ENCODE measurements around the gene MGAT5.

Gene MGAT5

DNA sequence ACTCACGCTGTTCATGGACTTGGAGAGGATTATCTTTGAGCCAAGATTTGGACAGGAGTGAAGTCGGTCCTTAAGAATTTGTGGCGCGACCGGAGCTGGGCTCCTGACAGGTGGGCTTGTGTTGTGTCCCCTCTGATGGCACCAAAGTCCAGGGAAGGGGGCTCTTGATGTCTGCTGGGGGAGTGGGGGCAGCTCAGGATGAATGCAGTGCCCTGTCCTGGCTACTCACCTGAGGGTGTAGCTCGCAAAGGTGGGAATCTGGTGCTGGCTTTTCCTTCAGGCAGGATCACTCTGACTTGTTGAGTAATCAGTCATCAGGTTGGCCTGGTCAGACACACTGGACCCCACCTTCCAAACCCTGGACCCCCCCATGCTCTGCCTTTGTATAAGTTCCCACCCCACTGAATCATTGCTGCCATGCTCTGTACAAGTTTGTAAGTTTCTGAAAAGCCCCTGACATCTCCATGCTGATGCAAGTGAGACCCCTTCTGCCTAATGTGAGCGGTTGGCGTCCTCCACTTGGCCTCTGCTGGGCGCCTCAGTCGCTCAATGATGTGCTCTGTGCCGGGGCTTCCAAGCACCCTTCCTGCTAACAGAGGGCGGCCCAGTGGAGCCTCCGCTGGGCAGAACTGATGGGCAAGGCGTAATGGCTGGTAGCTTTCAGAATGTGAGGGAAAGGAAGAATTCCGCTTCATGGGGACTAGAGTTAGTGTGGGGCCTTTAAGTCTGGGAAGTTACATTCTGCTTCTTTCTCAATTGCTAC is 196.1 kb downstream of the MGAT5 start:
- no peak for DNase-seq (ENCODE audit: low read depth, low spot score)

DNA sequence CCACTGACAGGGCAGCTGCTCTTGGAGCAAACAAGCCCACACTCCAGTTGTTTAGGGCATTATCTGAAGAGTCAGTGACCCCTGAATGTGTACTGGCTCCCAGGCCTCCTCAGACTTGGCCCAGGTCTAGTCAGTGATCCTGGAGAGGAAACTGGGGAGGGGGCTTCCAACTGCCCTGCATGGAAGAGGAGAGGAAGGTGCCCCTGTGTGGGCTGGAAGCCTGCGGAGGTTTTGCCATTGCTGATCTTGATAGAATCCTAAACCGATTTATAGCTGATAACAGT is 197.4 kb downstream of the MGAT5 start:
- no peak for DNase-seq (ENCODE audit: low read depth, low spot score)

DNA sequence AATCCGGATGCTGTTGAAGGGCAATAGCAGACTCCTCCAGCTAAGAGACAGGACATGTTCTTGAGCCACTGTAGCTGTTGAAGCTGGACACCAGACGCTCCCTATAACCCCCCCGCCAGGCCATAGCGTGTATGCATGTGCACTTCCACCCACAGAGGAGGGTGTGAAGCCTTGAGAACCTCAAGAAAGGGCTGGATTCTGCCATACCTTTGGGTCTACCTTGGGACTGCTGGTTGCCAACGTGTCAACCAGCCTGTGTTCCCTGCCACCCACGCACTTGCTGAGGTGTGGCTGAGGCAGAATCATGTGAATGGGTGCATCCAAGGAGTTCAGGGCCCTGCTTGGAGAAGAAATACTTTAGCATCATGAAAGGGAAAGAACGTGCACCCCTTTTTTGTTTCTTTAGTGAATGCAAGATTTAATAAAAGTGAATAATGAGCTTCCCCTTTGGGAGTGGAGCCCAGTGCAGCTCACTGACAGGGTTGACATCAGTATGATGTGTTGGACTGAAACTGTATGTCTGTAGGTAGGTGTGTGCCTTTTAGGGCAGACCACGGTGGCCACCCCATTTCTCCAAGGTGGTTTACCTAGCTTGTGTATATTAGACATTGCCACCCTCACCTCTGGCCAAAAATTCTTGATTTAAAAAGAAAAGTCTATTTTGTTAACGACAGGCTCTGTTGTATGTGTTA is 198.3 kb downstream of the MGAT5 start:
- DNase-seq (ENCODE audit: low read depth, low spot score), result no peak

DNA sequence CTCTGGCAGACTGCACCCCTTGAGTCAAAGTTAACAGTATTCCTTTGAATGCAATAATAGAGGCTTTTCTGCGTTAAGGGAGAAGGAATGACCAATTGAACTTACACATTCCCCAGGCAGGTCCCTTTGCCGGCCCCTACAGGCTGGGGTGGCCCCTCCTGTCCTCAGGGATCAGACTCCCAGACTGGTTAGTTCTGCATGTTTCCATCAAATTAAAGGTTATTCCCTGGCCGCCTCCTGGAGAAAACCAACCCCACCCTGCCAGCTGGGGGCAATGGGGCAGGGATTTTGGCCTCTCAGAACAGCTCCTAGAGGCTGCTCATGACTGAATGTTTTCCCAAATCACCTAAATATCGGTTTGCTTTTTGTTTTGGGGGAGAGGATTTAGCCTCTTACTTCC is 199.6 kb downstream of the MGAT5 start:
- no peak for DNase-seq (ENCODE audit: low read depth, low spot score)

DNA sequence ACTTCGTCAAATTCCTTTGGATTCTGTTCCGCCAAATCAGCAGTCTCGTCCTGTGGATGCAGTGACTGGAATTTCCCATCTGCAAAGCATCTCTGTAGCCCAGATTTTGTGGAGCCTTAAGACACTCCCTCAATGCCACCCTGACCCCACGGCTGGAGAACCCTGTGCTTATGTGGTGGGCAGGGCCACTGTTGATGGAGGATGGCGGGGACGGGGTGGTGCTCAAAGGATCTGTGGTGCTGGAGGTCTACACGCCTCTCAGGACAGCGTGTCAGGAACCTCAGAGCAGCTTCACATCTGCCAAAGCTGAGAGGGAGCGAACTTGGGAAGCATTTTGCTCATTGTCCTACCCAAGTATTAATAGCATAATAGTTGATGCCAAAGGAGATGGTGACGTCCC is 200.1 kb downstream of the MGAT5 start:
- DNase-seq (ENCODE audit: low read depth, low spot score), result no peak

DNA sequence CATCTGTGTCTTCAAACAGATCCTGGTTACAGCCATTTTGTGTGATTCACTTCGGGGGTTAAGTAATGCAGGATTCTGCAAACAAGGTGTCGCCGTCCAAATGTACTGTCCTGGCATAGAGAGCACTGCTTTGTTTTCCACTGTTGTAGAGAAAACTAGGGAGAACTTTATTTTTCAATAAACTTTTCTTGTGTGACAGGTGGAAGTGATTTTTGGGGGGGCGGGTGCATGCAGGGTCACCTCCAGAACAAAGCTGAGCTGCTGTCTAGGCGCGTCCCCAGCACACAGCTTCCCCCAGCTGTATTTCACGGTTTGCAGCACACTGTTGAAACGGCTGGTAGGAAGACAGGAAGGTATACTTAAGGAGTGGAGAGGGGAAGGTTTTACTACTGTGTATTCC is 200.6 kb downstream of the MGAT5 start:
- no peak for DNase-seq (ENCODE audit: low read depth, low spot score)

- no peak for DNase-seq (ENCODE audit: low read depth, low spot score)
Observed at GRCh38 chr2:134454931-134455330, 201.1 kb downstream of the MGAT5 start.

- DNase-seq (ENCODE audit: low read depth, low spot score), result no peak
Observed at GRCh38 chr2:134455426-134455825, 201.6 kb downstream of the MGAT5 start.

GRCh38 chr2:134457353-134457752 is 203.5 kb downstream of the MGAT5 start:
- no peak for DNase-seq (ENCODE audit: low read depth, low spot score)

DNA sequence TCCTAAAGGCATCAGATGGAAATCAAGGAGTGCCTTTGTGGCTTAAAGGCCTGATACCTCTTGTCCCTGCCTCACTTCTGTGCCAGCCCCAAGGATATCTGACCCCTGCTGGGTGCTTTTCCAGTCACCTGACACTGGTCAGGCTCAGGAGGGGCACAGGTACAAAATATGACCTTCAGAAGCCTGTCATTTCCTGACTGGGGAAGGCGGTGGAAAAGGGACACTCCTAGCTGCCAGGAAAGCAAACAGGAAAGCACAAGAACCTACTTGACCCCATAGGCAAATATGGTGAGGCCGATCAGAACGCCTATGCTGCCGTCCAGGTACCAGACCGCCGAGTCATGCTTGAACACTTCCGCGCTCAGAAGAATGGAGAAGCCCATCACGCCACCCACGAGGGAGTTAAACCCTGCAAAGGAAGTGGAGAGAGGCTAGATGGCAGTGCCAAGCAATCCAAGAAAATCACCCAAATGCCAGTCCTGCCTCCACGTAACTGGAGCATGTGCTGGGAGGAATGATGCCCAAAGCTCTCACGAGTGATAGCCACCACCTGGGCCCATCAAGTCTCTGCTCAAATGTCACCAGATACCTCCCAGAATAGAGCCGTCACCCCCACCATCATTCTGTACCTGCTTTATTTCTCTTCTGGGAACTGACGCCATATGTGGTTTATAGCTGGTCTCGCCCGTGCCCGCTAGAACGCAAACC is 204.0 kb downstream of the MGAT5 start:
- DNase-seq (ENCODE audit: low read depth, low spot score), result no peak

GRCh38 chr2:134458473-134458853 is 204.6 kb downstream of the MGAT5 start:
- DNase-seq (ENCODE audit: low read depth, low spot score), result no peak

- DNase-seq (ENCODE audit: low read depth, low spot score), result no peak
Observed at GRCh38 chr2:134458950-134459349, 205.1 kb downstream of the MGAT5 start.

DNA sequence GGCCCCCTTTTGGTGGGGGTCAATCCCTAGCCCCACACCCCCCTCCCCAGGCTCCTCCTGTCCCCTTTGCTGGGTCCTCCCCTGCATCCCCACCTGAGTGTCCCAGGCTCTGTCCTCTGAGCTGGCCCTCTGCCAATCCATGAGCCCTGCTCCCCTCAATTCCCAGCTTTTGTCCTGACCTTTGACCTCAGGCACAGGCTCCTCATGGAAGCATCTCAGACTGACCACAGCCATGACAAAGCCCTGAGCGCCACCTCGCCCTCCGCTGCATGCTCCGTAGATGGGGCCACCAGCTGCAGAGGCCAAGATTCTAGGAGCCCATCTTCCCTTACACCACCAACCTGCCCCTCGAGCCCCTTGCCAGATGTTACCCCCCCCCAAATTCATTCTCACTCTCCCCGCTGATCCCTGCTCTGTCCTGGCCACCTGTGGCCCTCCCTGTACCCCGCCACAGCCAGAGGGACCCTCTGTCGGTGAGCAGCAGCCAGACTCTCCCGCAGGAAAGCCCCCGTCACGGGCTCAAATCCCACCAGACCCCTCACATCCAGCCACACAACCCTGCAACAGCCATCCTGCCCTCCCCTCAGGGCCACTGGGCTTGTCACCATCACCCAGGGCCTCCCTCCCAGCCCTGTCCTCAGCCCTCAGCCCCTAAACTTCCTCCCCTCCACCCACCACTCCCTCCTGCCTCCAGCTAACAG is 206.0 kb downstream of the MGAT5 start:
- DNase-seq (ENCODE audit: low read depth, low spot score), result no peak

GRCh38 chr2:134460583-134460998 is 206.7 kb downstream of the MGAT5 start:
- no peak for DNase-seq (ENCODE audit: low read depth, low spot score)

DNA sequence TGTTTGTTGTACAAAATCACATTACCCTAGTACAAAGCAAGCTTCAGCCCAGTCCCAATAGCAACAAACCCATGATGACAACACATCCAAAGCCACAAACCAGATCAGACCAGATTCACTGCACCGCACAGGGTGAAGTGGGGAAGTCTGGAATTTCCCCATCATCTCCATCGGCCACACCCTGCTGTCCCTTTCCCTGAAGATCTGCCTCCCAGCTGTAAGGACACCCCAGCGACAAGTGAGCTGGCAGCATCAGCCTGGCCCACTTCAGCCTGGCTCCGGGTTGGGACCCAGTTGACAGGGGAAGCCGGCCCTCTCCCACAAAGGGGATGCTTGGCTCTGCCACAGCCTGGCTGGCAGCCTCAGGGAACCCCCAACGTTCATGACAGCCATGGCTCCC is 207.6 kb downstream of the MGAT5 start:
- no peak for DNase-seq (ENCODE audit: low read depth, low spot score)

GRCh38 chr2:134462275-134462674 is 208.4 kb downstream of the MGAT5 start:
- DNase-seq (ENCODE audit: low read depth, low spot score), result no peak

GRCh38 chr2:134462791-134463698 is 209.2 kb downstream of the MGAT5 start:
- DNase-seq (ENCODE audit: low read depth, low spot score), result no peak

DNA sequence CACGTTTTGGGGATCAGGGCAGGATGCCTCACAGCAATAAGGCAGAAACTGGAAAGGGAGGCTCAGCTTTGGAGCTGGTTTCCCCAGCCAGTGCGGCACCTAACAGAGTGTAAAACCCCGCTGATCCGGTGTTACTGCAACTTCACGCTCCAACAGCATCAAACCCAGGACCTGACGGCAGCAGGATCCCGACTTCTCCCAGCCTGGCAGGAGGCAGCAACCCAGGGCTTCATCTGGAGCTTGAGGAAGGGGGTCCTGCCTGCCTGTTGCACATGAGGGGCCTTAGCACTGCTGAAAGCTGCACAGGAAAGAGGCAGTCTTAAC is 209.8 kb downstream of the MGAT5 start:
- no peak for DNase-seq (ENCODE audit: low read depth, low spot score)

DNA sequence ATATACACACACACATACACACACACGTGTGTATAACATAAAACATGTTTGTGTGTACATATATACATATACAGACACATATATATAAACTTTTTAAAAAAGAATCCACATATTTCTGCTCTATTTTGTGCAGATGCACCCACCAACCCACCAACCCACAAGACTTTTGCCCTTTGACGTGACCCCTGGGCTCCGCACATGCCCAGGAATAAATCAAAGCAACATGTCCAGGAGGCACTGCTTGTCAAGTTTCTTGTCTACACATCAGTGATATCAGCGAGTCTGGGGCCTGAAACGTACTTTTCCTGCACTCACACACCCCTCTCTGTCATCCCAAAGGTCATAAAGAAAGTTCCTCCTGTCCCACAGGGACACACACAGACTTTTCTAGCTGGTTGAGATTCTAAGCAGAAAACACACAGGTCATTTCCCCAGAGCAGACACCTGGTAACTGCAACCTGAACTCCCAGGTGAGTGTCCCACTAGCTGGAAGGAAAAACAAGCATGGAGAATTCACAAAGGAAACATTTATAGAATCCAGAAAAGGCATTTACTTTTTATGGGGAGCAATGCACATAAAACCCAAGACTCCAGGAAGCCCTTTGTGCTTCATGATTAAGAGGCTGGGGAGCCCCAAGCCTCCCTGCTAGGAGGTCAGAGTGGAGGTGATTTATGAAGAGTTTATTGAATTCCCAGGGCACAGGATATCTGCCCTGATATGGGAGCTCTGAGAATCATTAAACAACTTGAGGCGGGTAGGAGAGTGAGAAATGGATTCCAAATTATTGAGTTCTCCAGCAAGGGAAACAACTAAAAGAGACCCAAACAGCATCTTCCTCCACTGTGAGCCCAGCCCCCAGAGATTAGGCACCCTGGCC is 211.6 kb downstream of the MGAT5 start:
- no peak for DNase-seq (ENCODE audit: low read depth, low spot score)

DNA sequence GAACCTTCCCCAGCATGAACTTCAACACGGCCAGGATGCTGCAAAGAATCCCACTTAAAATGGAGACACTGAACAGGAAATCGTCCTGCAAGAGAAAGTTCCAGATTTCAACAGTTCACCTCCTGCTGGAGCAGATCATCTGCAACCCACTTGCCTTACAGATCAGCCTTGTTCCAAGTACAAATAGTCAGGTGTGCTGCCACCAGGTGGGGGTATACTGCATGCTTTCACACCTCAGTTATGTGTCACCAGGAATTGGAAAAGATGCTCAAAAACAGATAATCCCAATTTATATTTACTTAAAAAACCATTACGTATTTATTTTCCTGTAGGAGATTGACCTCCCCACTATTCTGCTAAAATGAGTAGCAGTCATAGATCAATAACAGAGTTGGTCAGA is 212.3 kb downstream of the MGAT5 start:
- DNase-seq (ENCODE audit: low read depth, low spot score), result no peak

DNA sequence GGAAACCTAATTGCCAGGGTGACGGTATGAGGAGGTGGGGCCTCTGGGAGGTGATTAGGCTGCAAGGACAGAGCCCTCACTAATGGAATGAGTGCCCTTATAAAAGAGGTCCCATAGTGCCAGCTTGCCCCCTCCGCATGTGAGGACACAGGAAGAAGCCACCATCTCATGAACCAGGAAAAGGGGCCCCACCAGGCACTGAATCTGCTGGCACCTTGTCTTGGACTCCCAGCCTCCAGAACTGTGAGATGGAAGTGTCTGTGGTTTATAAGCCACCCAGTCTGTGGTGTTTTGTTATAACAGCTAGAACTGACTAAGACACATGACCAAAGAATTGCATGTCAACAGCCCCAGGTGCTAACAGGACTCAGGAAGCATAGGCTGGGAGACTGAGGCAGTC is 214.3 kb downstream of the MGAT5 start:
- DNase-seq (ENCODE audit: low read depth, low spot score), result no peak

Measured in activated CD4-positive, CD25-positive, alpha-beta regulatory T cell treated with anti-CD3 and anti-CD28 coated beads, Interleukin-2, amount 50 U/mL, for 16 hours (primary cell).